Epidermal melanocyte (primary cell): ENCODE data around the gene PVALEF.

ENCODE experiments used
- DNase-seq: peaks from one replicate; pipeline ENCODE4 v3.0.0; 2011; ENCODE audit warnings: low spot score; ENCODE audit not compliant: insufficient read length

PVALEF gene

DNA sequence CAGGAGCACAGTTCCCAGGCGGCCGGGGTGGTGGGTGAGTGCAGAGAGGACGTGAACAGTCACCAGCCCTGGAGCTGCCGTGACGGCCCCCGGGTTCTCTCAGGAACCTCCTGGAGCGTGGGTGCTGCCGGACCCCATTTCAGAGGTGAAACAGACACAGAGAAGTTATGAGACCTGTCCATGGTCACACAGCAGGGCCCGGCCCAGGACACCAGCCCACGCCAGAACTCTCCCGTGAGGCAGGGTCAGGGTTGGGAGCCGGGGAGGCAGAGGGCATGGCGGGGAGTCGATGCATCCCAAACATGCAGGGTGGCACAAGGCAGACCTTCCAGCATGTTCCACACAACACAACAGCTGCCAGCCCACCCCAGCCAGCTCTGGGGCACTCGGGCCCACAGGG lies 3.8 kb upstream of the PVALEF start:
- DNase-seq, result no peak

DNA sequence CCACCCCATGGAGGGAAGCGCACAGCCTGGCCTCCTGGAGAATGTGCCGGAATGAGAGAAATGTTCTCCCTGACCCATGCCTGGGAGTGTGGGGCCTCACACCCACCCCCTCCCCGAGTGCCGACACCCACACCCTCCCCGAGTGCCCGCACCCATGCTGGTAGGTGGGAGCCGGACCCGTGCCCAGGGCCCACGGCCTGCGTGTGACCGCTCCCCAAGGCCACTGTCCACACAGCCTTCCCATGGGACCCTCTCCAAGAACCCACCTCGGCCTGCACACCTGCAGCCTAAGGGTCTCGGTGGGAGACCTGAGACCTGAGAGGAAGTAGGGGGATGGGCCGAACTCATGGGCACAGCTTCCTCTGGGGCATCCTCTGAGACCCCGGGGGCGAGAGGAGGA lies 3.3 kb upstream of the PVALEF start:
- no peak for DNase-seq

DNA sequence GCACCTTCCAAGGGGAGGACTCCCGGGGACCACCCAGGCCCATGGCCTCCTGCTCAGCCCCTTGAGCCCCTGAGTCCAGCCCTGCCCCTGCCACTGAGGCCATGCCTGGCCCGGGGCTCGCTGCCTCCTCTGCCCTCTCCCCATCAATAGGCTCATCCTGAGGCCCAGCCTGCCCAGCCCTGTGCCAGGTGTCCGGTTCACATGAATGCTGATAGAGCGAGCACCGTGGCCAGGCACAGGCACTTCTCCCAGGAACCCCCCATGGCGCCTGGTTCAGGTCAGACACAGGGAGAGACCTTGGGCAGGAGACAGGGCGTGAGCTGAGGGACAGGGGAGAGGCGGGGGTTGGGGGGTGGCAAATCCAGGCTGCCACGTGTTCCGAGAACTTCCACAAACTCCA lies 2.8 kb upstream of the PVALEF start:
- DNase-seq, result no peak

DNA sequence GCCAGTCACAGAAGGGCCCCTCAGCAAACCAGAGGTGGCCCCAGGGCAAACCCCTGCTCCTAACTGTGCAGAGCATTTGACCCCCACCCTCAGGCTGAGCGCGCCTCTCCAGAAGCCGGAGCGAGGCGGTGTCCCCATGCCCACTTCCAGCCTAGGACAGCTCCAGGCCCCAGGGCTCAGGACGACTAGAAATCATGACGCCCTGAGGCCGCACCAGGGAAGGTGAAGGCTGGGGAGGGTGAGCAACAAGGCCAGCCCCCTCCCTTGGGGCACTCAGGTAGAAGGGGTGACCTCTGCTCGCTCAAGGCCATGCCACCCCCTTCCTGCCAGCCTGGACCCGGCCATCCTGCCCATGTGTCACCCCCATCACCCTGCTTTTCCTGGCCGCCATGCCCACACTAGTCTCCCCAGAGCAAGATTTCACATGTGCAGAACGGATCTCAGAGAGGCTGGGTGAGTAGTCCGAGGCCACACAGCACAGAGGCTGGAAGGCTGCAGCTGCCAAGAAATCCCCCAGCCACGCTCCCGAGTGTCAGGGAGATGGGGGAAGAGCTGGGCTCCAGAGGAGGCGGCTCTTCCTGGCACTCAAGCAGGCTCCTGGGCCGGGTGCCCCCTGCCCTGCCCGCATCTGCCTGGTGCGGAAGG lies 2.1 kb upstream of the PVALEF start:
- no peak for DNase-seq

DNA sequence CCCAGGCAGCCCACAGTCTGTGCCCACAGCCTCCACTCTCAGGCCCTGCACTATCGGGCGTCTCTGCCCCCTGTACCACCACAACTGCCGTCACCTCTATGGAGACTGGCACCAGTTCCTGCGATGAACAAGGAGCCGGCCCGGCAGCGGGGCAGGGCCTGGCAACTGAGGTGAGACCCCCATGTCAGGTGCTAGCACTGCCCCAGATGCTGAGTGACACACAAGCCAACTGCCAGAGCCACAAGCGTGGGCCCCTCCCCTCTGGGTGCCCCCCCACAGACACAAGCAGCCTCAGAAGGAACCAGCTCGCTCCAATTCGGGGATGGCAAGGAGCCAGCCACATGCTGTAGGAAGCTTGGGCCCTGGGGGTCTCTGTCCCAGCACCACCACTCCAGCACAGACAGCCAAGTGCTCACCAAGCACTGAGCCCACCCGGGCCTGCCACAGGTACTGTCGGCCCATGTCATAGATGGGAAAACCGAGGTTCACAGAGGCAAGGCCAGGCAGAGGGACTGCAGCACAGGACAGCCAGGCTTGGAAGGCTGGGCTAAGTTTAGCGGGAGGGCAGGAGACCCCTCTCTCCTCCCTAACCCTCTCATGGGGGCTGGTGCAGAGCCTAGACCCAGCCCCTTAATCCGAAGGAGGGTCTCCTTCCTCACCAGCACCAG lies 1.5 kb upstream of the PVALEF start:
- no peak for DNase-seq

DNA sequence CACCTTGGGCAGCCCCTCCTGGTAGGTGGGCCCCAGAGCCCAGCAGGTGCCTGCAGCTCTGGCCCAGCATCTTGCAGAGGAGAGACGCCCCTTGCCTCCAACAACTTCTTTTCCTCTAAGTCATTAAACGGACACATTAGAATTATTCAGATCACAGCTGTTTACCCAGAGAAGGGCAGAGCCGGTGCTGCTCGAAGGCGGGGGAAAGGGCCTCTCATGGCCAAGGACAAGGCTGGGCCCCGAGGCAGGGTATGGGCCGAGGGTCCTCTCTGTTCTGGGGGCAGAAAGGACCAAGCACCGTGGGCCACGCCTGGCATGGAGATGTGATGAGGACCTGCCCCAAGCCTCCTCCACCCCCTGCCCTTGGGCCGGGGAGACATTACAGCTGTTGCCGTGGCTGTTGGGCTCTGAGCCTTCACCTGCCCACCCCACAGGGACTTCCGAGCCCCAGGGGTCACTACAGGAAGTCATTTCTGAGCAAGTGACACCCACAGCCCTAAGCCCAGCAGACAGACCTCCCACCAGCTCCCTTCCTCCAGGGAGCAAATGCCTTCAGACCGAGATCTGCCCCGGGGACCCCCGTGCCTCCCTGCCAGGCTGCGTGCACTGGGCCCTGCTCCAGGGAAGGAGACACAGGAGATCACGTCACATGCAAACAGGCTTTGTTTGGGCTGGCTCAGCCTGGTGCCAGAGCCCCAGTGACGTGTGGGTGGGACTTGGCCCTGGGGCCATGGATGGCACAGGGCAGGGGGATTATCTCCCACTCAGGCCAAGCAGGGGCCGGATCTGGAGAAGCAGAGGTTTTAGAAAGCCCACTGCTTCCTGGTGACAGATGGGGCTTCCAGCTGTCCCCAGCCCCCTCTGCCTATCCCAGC lies 699 bp upstream of the PVALEF start:
- DNase-seq, result no peak

DNA sequence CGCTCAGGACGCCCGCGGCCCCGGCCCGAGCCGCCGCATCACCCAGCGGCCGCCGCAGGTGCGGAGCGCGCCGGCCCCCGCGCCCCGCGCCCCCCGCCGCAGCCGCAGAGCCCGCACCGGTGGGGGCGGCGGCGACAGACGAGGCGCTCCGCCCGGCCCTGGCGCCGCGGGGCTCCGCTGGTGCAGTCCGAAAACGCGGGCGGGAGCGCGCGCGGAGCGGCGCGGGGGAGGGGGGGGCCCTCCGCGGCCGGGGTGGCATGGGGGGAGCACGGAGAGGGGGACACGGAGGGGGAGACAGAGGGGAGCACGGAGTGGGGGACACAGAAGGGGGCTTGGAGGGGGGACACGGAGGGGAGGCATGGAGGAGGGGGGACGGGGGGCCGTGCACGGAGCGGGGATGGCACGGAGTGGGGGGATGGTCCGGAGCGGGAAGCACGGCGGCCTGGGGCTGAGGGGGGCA lies 756 bp downstream of the PVALEF start, which contains the start of gene AATK:
TSS of gene AATK (minus strand) at position 189 of the 460 bp plus-strand sequence. CDS start 229 bp downstream, outside the sequence.
- DNase-seq, result no peak

DNA sequence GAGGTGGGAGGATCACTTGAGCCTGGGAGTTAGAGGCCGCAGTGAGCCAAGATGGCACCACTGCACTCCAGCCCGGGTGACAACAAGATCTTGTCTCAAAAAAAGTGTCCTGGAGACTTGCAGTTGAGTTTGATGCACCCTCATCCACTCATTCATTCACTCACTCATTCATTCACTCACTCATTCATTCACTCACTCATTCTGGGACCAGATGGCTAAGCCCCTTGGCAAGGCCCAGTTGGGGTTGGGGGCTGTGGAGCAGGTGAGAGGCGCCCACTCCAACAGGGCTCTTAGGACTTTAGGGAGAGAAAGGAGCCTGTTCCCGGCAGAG lies 1.9 kb downstream of the PVALEF start:
- no peak for DNase-seq

DNA sequence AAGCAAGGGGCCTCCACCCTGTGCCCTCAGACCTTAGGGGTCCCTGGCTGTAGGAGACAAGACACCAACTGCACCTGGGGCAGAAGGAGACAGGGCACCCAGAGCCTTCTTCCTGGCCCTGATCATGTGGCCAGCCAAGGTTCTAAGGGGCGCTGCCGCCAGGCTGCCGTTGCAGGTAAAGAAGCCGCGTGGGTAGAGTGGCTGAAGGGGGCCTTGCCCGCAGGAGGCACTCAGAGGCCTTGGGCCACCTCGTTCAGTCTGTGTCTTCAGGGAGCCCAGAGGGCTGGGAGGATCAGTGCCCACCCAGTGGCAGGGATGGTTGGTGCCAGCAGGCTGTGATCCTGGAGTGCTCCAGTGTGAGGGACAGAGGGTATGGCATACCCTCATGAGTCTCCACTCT lies 2.3 kb downstream of the PVALEF start:
- DNase-seq, result no peak

DNA sequence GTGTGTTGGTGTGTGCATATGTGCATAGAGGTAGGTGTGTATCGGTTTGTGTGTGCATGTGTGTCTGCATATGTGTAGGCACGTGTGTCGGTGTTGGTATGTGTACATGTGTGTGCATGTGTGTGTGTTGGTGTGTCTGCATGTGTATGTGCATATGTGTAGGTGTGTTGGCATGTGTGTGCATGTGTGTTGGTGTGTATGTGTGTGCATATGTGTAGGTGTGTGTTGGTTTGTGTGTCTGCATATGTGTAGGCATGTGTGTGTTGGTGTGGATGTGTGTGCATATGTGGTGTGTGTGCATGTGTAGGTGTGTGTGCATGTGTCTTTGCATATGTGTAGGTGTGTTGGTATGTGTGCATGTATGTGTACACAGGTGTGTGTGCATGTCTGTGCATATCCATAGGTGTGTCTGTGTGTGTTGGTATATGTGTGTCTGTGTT lies 4.6 kb downstream of the PVALEF start:
- DNase-seq, result no peak

DNA sequence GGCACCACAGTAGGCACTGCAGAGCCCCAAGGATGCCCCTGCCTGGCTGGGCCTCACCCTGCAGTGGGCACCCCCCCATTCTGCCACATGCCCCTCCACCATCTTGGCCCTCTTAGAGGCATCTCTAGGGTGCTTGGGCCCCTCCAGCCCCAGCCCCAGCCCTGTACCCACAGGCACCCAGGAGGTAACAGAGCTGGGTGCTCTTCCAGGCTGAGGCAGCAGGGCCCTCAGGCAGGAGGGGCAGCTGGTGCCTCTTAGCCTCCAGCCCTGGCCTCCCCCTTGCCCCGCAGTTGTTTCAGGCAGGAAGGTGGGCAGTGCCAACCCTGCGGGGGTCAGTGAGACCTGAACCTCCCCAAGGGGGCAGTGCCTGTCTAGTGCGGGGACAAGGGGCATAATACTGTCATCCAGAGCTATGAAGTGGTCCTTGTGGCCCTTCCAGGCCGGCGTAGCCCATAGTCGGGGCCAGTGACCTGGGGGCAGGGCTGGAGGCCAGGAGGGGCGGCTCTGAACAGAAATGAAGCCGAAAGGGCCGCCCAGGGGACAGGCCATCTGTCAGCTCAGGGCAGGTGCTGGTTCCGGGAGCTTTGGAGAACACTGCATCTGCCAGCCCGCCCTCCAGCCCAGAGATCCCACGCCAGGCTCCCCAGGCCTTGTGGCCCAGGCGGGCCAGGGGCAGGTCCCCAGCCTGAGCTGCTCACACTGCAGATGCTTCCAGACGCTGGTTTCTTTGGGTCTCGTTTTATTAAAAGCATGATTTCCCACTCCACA lies 5.6 kb downstream of the PVALEF start:
- DNase-seq, result no peak

DNA sequence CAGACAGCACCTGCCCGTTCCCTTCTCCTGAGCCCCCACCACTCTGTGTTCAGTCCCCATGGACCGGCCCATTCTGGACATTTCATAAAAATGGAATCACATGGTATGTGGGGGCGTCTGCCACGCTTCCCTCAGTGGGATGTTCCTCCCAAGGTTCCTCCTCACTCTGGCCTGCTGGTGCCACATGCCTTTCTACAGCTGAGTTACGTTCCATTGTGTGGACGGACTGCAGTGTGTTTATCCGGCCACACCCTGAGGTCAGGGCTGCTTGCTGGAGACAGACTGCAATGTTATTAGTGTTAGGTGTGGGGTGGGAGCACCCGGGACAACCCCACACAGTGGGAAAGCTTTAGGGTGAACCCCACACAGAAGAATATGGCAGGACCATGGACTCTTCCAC lies 6.6 kb downstream of the PVALEF start:
- no peak for DNase-seq

DNA sequence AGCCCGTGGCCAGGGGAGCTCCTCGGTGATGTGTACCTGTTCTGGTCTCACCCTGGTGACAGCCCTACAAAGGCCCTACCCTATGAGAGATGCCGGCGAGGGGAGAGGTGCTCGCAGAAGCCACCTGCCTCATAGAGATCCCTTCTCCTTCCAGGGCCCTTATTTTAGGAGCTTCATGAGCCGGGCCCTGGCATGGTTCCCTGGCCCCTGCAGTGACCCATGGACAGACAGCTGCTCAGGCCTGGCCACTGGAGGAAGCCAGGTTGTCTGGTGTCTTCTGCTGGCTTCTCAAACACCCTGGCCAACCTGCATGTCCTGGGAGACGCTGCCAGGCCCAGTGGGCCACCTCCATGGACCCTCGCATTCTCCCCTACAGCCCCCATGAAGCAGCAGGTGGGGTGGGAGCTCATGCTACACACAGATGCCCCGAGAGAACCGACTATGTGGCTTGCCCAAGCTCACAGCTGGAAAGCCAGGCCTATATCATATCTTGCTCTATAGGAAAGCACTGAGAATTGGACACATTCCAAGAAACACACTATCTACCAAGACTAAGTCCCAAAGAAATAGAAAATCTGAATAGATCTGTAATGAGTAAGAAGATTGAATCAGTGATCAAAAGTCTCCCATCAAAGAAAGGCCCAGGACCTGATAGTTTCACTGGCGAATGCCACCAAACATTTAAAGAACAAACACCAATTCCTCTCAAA lies 7.9 kb downstream of the PVALEF start:
- no peak for DNase-seq

DNA sequence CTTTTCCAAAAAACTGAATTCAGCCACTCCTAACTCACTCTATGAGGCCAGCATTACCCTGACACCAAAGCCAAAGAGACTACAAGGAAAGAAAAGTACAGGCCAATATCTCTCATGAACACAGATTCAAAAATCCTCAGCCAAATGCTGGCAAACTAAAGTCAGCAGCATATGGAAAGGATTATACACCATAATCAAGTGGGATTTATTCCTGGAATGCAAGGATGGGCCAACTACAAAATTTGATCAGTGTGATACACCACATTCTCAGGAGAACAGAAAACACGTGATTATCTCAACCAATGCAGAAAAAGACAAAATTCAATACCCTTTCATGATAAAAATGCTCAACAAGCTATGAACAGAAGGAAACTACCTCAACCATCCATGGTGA lies 8.5 kb downstream of the PVALEF start:
- DNase-seq, result no peak

DNA sequence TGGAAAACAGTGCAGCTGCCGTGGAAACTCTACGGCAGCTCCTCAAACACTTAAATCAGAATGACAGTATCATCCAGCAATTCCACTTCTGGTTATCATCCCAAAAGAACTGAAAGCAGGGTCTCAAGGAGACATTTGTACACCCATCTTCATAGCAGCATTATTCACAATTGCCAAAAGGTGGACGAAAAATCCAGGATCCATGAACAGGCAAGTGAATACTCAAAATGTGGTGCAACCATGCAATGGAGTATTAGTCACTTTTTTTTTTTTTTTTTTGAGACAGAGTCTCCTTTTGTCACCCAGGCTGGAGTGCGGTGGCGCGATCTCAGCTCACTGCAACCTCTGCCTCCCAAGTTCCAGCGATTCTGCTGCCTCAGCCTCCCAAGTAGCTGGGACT lies 11.4 kb downstream of the PVALEF start:
- no peak for DNase-seq

DNA sequence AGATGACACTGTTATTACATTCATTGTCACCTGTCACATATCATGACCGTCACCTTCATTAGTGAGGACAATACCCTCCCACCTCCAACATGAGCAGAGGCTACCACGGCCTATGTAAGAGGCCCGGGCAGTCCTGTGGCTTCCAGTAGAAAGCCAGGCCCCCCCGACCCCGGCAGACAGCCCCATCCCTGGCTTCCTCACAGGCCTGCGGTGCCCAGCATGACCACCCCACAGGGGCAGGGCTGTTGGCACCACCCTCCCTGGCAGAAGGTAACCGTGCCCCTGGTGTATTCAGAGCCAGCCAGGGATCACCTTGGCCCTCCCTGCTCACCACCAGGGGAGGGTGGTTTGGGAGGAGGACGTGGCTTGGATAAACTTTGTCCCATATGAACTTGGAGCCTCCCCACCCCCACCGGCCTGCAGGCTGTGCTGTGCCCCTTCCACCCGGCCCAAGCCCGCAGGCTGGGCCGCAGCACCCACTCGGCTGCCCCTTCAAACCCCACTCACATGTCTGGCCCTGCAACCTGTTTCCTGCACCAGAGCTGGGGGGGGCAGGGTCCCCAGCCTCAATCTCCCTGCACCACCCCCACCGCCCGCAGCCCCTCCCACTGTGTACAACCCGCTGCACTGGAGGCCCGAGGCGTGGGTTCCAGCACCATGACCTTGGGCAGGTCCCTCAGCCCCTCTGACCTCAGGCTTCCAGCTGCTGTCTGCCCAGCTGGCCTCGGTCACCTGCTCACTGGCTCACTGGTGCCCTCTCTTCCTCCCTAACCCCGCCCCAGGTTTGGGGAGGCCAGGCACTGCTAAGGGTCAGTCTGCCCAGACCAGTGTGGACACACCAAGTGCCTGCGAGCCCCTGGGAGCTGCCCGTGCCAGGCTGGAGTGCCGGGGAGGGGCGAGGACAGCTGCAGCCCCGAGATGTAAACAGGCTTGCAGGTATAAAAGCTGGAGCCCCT lies 13.1 kb downstream of the PVALEF start:
- DNase-seq, result no peak

DNA sequence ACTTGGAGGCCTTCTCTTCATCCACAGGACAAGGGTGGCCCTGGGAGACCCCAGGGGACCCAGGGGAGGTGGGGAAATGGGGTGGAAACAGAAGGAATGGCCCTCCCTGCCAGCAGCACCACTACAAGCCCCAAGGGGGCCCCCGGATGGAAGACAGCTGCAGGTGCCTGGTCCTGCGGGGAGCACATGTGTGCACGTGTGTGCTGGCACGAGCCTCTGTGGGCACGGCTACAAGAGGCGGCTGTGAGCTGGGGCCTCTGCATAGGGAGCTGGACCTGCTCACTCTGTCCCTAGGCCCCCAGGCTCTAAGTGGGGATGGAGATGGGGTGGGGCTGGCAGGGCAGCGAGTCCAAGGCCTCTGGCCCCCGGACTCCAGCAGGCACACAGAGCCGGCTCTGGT lies 13.9 kb downstream of the PVALEF start:
- DNase-seq, result no peak

DNA sequence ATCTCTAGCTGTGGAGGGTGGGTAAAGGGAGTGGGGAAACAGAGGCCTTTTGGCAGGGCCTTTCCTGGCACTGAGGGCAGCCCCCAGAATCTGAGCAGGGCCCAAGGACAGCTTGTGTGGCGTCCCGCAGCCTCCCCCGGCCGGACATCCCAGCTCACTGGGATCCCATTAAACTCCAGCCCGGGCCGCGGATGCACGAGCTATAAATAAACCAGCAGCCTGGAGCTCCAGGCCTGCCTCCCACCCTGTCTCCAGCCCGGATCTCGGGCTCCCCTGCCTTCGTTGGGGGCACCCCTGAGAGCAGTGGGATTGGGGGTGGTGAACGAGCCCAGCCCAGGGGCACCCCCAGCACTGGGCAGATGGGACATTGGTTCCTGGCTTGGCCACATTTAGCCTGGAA lies 14.6 kb downstream of the PVALEF start:
- no peak for DNase-seq

DNA sequence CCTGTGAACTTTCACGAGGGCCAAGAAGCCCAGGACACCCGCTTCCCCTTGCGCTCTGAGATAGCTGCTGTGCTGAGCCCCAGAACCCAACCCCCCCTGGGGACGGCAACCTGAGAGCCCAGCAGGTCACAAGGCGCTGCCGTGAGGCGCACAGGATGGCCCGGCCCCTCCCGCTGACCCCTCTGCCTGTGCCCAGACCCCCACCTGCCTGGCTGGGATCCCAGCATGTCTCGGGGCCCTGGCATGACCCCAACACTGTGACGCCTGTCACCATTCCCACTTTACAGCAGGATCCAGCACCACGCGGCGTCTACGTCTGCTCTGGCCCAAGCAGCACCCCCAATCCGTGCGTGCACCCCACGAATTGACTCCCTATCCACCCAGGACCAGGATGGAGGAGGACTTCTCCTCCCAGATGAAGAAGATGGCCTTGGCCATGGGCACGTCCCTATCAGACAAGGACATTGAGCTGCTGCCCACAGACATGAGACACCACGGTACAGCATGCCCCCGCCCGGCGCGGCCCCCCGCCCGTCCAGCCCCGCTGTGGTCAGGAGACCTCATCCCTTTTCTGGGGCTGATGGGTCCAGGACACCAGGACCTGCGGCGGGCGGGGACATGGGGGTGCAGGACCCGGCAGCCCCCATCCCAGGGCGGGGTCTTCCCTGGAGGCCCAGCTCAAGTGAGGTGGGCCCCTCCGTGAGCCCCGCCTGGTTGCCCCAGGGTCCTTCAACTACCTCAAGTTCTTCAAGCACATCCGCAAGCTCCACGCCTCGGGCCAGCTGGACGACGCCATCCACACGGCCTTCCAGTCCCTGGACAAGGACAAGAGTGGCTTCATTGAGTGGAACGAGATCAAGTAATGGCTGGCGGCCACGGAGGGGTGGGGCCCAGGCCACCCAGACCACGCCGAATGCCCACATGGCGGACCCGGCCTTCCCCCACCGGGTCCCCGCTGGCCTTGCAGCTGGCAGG lies 15.8 kb downstream of the PVALEF start:
- no peak for DNase-seq
